ENCODE results near the gene NFYA. TPM values are rescaled to one million over a fixed set of nuclear protein-coding genes. Genes with fewer than 3 reads are reported as not detected.

NFYA gene
- 16.7 and 20.6 TPM in 2 replicates for total RNA-seq

GRCh38 chr6:41072836-41073202, at the start of gene NFYA:
Gene NFYA (plus strand): TSS chr6:41072974. CDS start chr6:41079090, 6,116 bp downstream.

DNA sequence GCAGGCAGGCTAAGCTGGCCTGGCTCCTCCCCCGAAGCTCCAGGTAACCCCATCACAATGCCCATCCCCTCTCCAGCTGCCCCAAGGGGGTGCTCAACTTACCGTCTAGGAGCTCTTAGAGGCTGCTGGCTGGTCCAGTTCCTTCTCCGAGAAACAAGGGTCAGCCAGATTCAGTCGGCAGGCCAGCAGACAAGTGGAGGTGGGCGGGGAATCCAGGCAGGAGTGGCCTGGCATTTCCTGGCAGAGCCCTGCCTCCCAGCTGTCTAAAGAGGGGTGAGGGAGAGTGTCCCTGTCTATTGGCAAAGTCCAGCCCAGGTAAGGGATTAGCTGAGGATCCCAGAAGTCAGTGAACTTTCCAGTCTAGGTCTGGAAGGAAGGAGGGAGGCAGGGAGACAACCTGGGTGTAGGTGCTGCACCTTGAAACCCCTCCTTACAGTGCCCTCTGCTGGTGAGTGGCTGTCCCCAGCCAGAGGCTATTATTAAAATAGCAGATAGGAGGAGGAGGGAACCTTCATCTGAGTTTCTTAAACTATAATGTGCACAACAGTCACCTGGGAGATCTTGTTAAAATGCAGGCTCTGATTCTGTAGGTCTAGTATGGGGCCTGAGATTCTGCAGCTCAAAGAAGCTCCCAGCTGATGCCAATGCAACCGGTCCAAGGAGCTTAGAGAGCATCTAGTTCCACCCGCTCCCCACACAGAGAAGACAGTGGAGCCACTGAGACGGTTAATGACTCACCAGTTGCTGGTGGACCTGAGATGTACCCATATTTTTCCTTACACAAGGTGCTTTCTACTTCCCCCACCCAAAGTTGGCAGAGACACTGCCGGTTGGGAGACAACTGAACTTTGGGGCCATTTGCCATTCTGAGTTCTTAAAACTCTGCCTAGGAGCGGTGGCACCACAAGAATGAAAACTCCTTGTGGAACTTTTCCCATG, 33.4 kb upstream of the NFYA start, which contains the start of gene UNC5CL:
Gene UNC5CL (minus strand): TSS at position 162 of the 939 bp plus-strand sequence. CDS start 4,147 bp downstream, outside the sequence.

GRCh38 chr6:41042226-41043055, 30.3 kb upstream of the NFYA start, which contains the start of gene TSPO2:
Gene TSPO2 (plus strand): TSS chr6:41042467. CDS start chr6:41042986, 519 bp downstream.

DNA sequence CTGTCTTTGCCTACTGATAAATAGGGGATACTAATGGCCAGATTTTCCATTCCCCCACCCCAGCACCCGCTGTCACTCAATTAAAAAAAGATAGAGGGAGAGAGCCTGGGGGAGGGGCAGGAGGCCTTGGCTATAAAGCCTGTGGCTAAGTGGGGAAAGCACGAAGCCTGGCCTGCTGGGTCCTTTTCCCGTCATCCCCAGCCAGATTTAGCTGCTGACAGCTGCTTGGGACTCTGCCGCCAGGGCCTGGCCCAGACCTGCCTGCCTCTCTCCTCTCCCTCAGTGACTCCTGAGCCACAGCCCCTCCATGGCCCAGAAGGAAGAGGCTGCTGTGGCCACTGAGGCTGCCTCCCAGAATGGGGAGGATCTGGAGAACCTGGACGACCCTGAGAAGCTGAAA, 19.7 kb upstream of the NFYA start, which contains the start of gene APOBEC2:
Gene APOBEC2 (plus strand): TSS at position 162 of the 400 bp plus-strand sequence. CDS start 146 bp downstream, at position 308.

GRCh38 chr6:41071923-41072835, 595 bp upstream of the NFYA start, which contains the start of gene OARD1:
Gene OARD1 (minus strand): TSS chr6:41072356. CDS start chr6:41071634, 722 bp downstream.

Other genes with a start within 250 kb of the NFYA start
- 0.12 and 0.22 TPM in 2 replicates for gene UNC5CL, start 33.8 kb upstream of the NFYA start, total RNA-seq
- not detected in 2 replicates for gene TSPO2, start 30.5 kb upstream of the NFYA start, total RNA-seq
- not detected in 2 replicates for gene APOBEC2, start 19.8 kb upstream of the NFYA start, total RNA-seq
- gene OARD1, start 618 bp upstream of the NFYA start, total RNA-seq = 9.6 and 14.1 TPM in 2 replicates
- not detected in 2 replicates for gene TREML1, start 81.4 kb downstream of the NFYA start, total RNA-seq
- gene TREM2, start 90.1 kb downstream of the NFYA start, total RNA-seq = not detected in 2 replicates
- not detected in 2 replicates for gene TREML2, start 128.2 kb downstream of the NFYA start, total RNA-seq
- not detected in 2 replicates for gene TREML4, start 155.4 kb downstream of the NFYA start, total RNA-seq
- 0.66 and 1.00 TPM in 2 replicates for gene TREM1, start 213.7 kb downstream of the NFYA start, total RNA-seq

Measured in uterine smooth muscle cell (primary cell).